GM23338 (cell line): ENCODE data around the gene FAM171A2. TPM values are rescaled to one million over a fixed set of nuclear protein-coding genes. Genes with fewer than 3 reads are reported as not detected.

ENCODE experiments used
- ATAC-seq: fragments of 200-7000 bp; cut with Tn5 transposase; 3 replicates; pipeline ENCODE4 v1.9.1; 2020
- DNase-seq: peaks from one replicate; pipeline ENCODE4 v3.0.0-alpha.2; 2015; ENCODE audit warnings: low spot score
- H2AFZ ChIP-seq: fragments of 200-600 bp; sonication (generic); 2 replicates; pipeline ENCODE4 v1.8.0; 2016; ENCODE audit warnings: antibody characterized with exemption, mild to moderate bottlenecking, moderate library complexity
- H3F3A ChIP-seq: fragments of 200-600 bp; sonication (generic); replicated peaks from 2 replicates; pipeline ENCODE4 v1.8.0; 2017; ENCODE audit warnings: antibody characterized with exemption, mixed run types, low read depth
- H3K27ac ChIP-seq: fragments of 200-600 bp; sonication (generic); 2 replicates; pipeline ENCODE4 v1.6.1; 2016; ENCODE audit warnings: low read depth
- H3K27me3 ChIP-seq: fragments of 200-600 bp; sonication (generic); 2 replicates; pipeline ENCODE4 v1.8.0; 2016; ENCODE audit warnings: mild to moderate bottlenecking, mixed run types, moderate library complexity; ENCODE audit not compliant: insufficient read depth
- H3K36me3 ChIP-seq: fragments of 200-600 bp; sonication (generic); 2 replicates; pipeline ENCODE4 v1.8.0; 2016; ENCODE audit warnings: mild to moderate bottlenecking; ENCODE audit not compliant: insufficient read depth
- H3K4me1 ChIP-seq: fragments of 200-600 bp; sonication (generic); 2 replicates; pipeline ENCODE4 v1.8.0; 2016; ENCODE audit warnings: mild to moderate bottlenecking, moderate library complexity; ENCODE audit not compliant: insufficient read depth
- H3K4me2 ChIP-seq: fragments of 200-600 bp; sonication (generic); 2 replicates; pipeline ENCODE4 v1.7.1; 2017; ENCODE audit warnings: mixed run types
- H3K4me3 ChIP-seq: fragments of 200-600 bp; sonication (generic); 2 replicates; pipeline ENCODE4 v1.6.1; 2016; ENCODE audit warnings: mixed run types
- H3K79me2 ChIP-seq: fragments of 200-600 bp; sonication (generic); replicated peaks from 2 replicates; pipeline ENCODE4 v1.8.0; 2017; ENCODE audit warnings: mild to moderate bottlenecking; ENCODE audit not compliant: insufficient read depth
- H3K9me2 ChIP-seq: fragments of 200-600 bp; sonication (generic); 2 replicates; pipeline ENCODE4 v1.8.0; 2017; ENCODE audit not compliant: insufficient read depth
- H4K20me1 ChIP-seq: fragments of 200-600 bp; sonication (generic); replicated peaks from 2 replicates; pipeline ENCODE4 v1.8.0; 2017; ENCODE audit warnings: mild to moderate bottlenecking; ENCODE audit not compliant: insufficient read depth
- H3K27ac Mint-ChIP-seq: 2 replicates; pipeline ENCODE4 v1.8.0; 2020; ENCODE audit warnings: inconsistent platforms, mild to moderate bottlenecking, moderate library complexity, mixed read lengths
- H3K27me3 Mint-ChIP-seq: 3 replicates; pipeline ENCODE4 v1.8.0; 2022; ENCODE audit warnings: low read depth, mild to moderate bottlenecking, moderate library complexity, mixed read lengths, inconsistent platforms; ENCODE audit not compliant: insufficient read depth, poor library complexity
- H3K36me3 Mint-ChIP-seq: 3 replicates; pipeline ENCODE4 v1.8.0; 2021; ENCODE audit warnings: low read depth, mild to moderate bottlenecking, inconsistent platforms, moderate library complexity, mixed read lengths
- H3K4me1 Mint-ChIP-seq: 3 replicates; pipeline ENCODE4 v1.8.0; 2020; ENCODE audit warnings: mild to moderate bottlenecking, inconsistent platforms, mixed read lengths
- H3K4me3 Mint-ChIP-seq: 3 replicates; pipeline ENCODE4 v1.8.0; 2021; ENCODE audit warnings: moderate library complexity, mild to moderate bottlenecking, inconsistent platforms, mixed read lengths
- H3K9me3 Mint-ChIP-seq: 3 replicates; pipeline ENCODE4 v1.8.0; 2020; ENCODE audit warnings: moderate library complexity, mild to moderate bottlenecking, inconsistent platforms, mixed read lengths
- CREB1 ChIP-seq: fragments of 250-450 bp; sonication (Bioruptor Pico); IDR thresholded peaks from 2 replicates; pipeline ENCODE4 v1.5.0; 2020; ENCODE audit warnings: low read depth, mild to moderate bottlenecking, moderate library complexity
- CTCF ChIP-seq, 2 experiments: fragments of 200-600 bp in 1 of 2; sonication (generic) in 1 of 2; conservative IDR thresholded peaks; 2 replicates each; pipeline versions ENCODE4 v1.5.1 to v1.6.1; 2016 to 2017; ENCODE audit warnings: antibody characterized with exemption in 2 of 2, low read depth in 2 of 2, mild to moderate bottlenecking in 2 of 2, moderate library complexity in 1 of 2
- POLR2AphosphoS5 ChIP-seq: IDR thresholded peaks from 2 replicates; pipeline ENCODE4 v1.6.1; 2016; ENCODE audit warnings: antibody characterized with exemption, low read depth
- STAT1 ChIP-seq: IDR thresholded peaks from one replicate; pipeline ENCODE4 v1.6.1; 2016; ENCODE audit warnings: antibody characterized with exemption; ENCODE audit not compliant: unreplicated experiment
- ZNF114 ChIP-seq: fragments of 250-450 bp; sonication (Bioruptor Pico); IDR thresholded peaks from 2 replicates; pipeline ENCODE4 v1.5.0; 2020; ENCODE audit warnings: mild to moderate bottlenecking, moderate library complexity
- polyA plus RNA-seq: library from polyadenylated mRNA; unstranded; fragments of >200 nt; fragmentation: Nextera tagmentation; extraction: Ambion mirVana; gene quantifications from 2 replicates; pipeline ENCODE4 v1.2.1, GENCODE V29; 2016
- total RNA-seq: library from RNA; depleted of rRNA; stranded (reverse); fragments of >200 nt; shearing (Covaris generic); gene quantifications from 2 replicates; pipeline ENCODE4 v1.2.3, GENCODE V29; 2014
- TF ChIP-seq, protein P1 (sequence below): IDR thresholded peaks from 2 replicates; pipeline ENCODE4 v1.6.1; 2016; ENCODE audit warnings: antibody characterized with exemption

The FAM171A2 gene
- total and polyA plus RNA-seq, 2 experiments from 2014 or later, result 4.1 to 35.4 TPM

- H3K79me2 ChIP-seq, result no peaks in the 10 kb centered on the region
- H2AFZ ChIP-seq, result no peak overlapping the region
- no peak overlapping the region for H3K27ac ChIP-seq
- ATAC-seq, result no peak
- peak; percentile 38 for DNase-seq
- Mint-ChIP-seq H3K9me3 (peaks cover 2% of the 10 kb centered on the region; the same call in 1 of the 3 replicates), H3K27ac (no peak overlapping the region), H3K27me3 (peaks cover 16% of the 10 kb centered on the region), H3K36me3 (peaks cover 5% of the 10 kb centered on the region; the same call in 2 of the 3 replicates), H3K4me1 (peaks cover 38% of the 10 kb centered on the region), H3K4me3 (no peak overlapping the region)
- H3K9me2 ChIP-seq, result no peaks in the 10 kb centered on the region
- H3K36me3 ChIP-seq, result no peaks in the 10 kb centered on the region
- H3K4me1 ChIP-seq, result peaks cover 29% of the 10 kb centered on the region
- H4K20me1 ChIP-seq, result peaks cover 20% of the 10 kb centered on the region
- H3K27me3 ChIP-seq, result peaks cover 6% of the 10 kb centered on the region; the same call in 1 of the 2 replicates
- H3F3A ChIP-seq, result 0 out of 2 replicates have a peak, but pooled peaks cover 13% of the 10 kb centered on the region
- H3K4me2 ChIP-seq, result no peak overlapping the region
- TF ChIP-seq STAT1, result no peak
- 0 out of 4 replicates have a peak, but pooled peaks of 1 of the 2 experiments have one; percentile 8 for TF ChIP-seq CTCF (conservative IDR thresholded peaks at IDR 0.05; ENCODE audit: low read depth in 2 of 2)
- no peak overlapping the region for H3K4me3 ChIP-seq
These were observed 5.6 kb downstream of the FAM171A2 start for GRCh38 chr17:44358066-44358465.

DNA sequence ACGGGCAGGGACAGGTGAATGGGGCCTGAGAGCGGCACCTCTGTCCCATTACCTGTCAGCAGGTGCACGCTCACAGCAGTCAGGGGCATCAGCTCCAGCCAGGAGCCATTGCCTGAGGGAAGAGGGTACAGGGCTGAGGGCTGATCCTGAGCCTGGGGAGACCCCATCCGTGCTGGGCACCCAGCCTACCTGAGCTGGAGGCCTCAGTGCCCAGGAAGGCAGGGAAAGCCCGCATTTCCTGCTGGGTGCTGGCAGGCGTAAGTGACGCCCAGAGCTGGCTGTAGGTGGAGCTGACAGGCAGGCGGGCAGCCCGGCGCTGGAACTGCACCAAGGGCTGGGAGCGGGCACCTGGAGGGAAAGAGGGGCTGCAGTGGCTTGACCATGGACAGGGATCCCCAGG, 7.4 kb downstream of the FAM171A2 start:
- Histone ChIP-seq H3K4me1 (peaks cover 15% of the 10 kb centered on the region), H3K79me2 (no peaks in the 10 kb centered on the region), H3K4me2 (no peak overlapping the region), H2AFZ (no peak overlapping the region), H3K27me3 (peaks cover 8% of the 10 kb centered on the region; the same call in 1 of the 2 replicates), H4K20me1 (peaks cover 17% of the 10 kb centered on the region), H3K9me2 (no peaks in the 10 kb centered on the region), H3K4me3 (no peak overlapping the region), H3K36me3 (no peaks in the 10 kb centered on the region), H3K27ac (no peak overlapping the region), H3F3A (peaks cover 9% of the 10 kb centered on the region; the same call in 1 of the 2 replicates)
- Mint-ChIP-seq H3K4me3 (no peak overlapping the region), H3K27ac (no peak overlapping the region), H3K27me3 (peaks cover 20% of the 10 kb centered on the region), H3K36me3 (peaks cover 12% of the 10 kb centered on the region), H3K4me1 (peaks cover 28% of the 10 kb centered on the region), H3K9me3 (peaks cover 2% of the 10 kb centered on the region; the same call in 1 of the 3 replicates)
- TF ChIP-seq POLR2AphosphoS5 (no peak), ZNF114 (CRISPR knock-in tag) (no peak), CTCF (conservative IDR thresholded peaks at IDR 0.05; ENCODE audit: low read depth in 2 of 2) (peak in 1 of 2 experiments; percentile 25; a peak in 1 of 4 replicates)
- ATAC-seq (no peak), DNase-seq (no peak)

GRCh38 chr17:44355642-44356099, 8.0 kb downstream of the FAM171A2 start:
- Mint-ChIP-seq H3K4me3 (no peak overlapping the region; the same call in 2 of the 3 replicates), H3K27ac (no peak overlapping the region), H3K36me3 (peaks cover 12% of the 10 kb centered on the region), H3K4me1 (peaks cover 23% of the 10 kb centered on the region), H3K27me3 (peaks cover 22% of the 10 kb centered on the region), H3K9me3 (peaks cover 2% of the 10 kb centered on the region; the same call in 1 of the 3 replicates)
- Histone ChIP-seq H3K27ac (no peak overlapping the region), H3K4me3 (no peak overlapping the region), H3K27me3 (peaks cover 8% of the 10 kb centered on the region; the same call in 1 of the 2 replicates), H3F3A (peaks cover 10% of the 10 kb centered on the region; the same call in 1 of the 2 replicates), H3K9me2 (no peaks in the 10 kb centered on the region), H3K79me2 (no peaks in the 10 kb centered on the region), H3K36me3 (no peaks in the 10 kb centered on the region), H4K20me1 (peaks cover 11% of the 10 kb centered on the region), H2AFZ (no peak overlapping the region), H3K4me1 (peaks cover 9% of the 10 kb centered on the region; the same call in 1 of the 2 replicates), H3K4me2 (0 out of 2 replicates have a peak overlapping the region, but pooled peaks have one; percentile 79)
- no peak for ATAC-seq
- no peak for DNase-seq
- TF ChIP-seq CREB1 (CRISPR knock-in tag), result no peak
- TF ChIP-seq, protein P1, sequence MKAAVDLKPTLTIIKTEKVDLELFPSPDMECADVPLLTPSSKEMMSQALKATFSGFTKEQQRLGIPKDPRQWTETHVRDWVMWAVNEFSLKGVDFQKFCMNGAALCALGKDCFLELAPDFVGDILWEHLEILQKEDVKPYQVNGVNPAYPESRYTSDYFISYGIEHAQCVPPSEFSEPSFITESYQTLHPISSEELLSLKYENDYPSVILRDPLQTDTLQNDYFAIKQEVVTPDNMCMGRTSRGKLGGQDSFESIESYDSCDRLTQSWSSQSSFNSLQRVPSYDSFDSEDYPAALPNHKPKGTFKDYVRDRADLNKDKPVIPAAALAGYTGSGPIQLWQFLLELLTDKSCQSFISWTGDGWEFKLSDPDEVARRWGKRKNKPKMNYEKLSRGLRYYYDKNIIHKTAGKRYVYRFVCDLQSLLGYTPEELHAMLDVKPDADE, result no peak
